ENCODE results near the gene PIGR.
"Not testable (repeated sequence)": the region's sequence is repeated elsewhere in the genome, so short reads cannot be mapped to it uniquely, and the experiment has no call there.

PIGR gene

DNA sequence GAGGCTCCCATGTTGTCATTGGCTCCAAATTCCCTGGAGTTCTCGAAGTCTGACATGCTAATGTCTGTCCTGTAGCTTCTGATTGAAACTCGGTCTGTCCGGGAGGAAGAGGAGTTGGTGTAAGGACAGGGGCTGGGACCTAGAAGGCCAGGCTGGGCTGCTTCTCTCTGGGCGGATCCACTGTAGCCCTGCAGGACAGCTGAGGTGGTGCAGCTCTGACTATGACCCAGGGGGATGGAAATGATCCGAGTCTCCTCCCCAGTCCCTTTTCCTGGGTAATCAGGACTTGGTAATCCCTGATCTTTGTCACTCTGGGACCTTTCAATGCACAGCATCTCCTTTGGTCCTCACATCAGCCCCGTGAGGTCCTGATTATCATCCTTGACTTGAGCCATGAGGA lies 14.6 kb downstream of the PIGR start:
- DNase-seq, result no peak

DNA sequence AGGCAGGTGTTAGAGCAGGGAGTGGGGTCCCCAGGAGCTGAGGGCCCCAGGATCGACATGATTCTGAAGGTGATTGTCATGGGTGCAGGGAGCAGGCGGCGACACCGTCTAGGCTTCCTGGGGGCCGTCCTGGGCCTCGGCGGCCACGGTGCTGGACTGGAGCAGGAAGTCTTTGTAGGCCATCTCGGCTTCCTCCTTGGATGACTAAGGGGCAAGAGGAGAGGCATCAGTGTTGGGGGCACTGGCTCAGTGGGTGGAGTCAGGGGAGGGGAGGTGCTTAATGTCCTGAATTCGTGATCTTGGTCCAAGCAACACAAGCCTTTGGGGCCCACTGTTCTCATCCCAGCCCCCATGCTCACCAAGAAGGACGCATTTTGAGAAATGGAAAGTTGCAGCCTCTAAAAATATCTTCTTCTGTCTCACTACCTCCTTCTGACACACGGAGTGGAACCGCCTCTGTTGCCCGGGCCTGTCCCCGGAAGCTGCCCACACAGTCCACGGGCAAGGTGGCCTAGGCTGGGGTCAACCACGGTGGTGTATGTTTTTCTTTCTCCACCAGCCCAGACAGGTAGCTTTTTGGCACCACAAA lies 16.0 kb downstream of the PIGR start:
- DNase-seq, result no peak

DNA sequence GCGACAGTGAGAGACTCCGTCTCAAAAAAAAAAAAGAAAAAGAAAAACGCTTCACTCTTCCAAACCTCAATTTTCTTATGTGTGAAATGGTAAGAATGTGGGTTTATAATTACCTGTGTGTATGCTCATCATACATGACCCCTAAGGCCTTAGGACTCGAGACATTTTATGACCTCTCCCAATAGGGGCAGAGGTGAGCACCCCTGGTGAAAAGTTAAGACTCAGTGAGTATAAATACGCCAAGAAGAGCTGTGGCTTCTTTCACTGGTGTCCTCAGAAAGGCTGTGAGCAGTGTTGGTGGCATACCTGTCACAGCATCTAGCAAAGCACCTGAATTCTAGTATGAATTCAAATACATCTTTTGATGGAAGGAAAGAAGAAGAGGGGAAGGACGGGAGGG lies 16.7 kb downstream of the PIGR start:
- no peak for DNase-seq

DNA sequence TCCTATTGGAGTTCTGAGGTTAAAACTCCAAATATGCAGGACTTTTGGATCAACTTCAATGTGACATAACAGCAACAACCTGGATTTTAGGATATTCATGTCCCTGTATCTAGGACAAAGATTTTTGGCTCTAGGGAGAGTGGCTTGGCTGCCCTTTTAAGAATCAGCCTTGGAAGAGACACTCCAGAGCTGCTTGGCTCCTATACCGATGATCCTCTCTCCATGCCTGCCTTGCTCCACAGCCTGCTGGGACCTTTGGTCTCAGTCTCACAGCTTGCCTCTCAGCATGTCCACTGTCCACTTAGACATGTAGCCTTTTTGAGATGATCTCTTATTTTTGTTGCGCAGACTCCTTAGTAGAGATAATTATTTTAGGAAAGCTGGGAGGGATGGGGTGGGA lies 20.0 kb downstream of the PIGR start:
- no peak for DNase-seq

DNA sequence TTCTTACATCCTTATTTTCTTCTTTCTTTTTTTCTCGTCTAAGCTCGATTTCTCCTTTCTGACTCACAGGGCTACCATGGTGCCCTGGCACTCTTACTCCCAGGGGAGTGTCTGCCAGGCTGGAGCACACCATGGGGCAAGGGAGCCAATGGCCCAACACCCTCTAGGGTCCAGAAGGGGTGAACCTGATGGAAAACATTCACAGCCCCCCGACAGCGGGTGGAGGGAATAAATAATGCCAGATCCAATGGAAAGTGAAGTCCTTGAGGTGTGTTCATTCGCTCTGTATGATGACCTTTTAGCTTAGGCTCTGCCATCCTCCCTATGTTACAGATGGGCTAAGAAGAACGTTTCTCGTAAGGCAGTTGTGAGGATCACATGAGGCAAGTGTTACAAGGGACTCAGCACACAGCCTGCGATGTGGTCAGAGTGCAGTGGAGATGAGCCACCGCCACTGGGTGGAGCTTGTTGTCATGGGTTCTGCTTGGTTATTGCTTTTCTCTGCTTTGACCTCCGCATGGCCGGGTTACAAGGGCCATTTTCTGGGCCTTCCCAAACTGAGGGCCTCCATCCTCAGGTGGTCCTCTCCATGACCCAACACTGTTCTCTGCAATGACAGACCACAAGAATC lies 21.0 kb downstream of the PIGR start:
- DNase-seq, result no peak

DNA sequence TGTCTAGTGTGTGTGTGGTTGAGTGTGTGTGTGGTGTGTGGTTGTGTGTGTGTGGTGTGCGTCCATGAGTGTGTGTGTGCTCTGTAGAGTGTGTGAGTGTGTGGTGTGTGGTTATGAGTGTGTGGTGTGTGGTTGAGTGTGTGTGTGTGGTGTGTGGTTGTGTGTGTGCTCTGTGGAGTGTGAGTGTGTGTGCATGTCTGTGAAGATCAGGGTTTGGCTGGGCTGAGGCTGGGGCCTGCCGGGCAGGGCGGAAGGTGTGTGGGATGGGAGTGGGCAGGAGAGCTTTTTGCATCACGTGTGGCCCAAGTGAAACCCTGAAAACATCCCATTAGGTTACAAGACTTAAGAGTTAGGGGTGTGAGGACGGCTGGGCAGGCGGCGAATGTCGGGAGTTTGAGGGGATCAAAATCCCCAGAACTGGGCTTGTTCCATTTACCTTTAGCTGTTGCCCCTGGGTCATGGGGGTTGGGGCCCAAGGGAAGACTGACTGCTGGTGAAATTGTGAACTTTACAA lies 21.6 kb downstream of the PIGR start:
- no peak for DNase-seq

DNA sequence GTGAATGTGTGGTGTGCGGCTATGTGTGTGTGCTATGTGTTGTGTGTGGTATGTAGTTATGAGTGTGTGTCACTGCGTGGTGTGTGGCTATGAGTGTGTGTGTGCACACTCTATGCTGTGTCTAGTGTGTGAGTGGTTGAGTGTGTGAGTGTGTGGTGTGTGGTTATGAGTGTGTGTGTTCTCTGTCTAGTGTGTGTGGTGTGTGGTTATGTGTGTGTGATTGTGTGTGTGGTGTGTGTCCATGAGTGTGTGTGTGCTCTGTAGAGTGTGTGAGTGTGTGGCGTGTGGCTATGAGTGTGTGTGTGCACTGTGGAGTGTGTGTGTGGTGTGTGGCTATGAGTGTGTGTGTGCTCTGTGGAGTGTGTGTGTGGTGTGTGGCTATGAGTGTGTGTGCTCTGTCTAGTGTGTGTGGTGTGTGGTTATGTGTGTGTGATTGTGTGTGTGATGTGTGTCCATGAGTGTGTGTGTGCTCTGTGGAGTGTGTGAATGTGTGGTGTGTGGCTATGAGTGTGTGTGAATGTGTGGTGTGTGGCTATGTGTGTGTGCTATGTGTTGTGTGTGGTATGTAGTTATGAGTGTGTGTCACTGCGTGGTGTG lies 22.2 kb downstream of the PIGR start:
- not testable (repeated sequence) for DNase-seq

DNA sequence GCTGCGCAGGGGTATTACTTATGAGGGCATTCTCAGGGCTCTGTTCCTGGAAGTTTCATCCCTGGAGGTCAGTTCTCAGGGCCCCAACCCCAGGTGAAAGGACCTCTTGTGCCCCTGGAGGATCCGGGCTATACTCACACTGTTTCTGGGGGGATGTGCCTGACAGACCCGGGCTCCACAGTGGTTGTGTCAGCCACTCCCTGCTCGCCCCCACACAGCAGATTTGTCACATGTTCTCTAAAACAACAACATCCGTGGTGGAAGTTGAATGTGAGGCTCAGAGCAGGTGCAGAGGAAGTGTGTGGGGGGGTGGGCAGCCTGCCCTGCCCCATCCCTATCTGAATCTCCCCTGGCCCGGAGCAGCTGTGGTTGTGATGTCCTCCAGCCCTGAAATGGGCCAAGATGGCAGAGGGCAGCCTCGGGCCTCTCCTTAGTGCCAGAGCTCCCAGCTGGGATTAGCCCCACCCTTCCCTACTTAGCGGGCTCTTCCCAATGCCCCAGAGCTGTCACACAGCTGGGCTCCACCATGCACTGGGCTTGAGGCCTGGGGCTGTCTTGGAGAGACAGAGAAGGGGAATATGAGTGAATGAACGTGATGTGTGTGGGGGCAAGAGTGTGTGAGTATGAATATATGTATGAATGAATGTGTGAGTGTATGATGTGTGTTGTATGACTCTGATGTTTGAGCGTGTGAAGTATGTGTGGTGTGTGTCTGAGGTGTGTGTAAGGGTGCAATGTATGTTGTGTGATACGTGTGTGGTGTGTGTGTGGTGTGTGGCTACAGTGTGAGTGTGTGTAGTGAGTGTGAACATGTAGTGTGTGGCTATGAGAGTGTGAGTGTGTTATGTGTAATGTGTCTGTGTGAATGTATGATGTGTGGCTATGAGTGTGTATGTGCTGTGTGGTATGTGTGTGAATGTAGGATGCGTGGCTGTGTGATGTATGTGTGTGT lies 23.0 kb downstream of the PIGR start:
- DNase-seq, result no peak

DNA sequence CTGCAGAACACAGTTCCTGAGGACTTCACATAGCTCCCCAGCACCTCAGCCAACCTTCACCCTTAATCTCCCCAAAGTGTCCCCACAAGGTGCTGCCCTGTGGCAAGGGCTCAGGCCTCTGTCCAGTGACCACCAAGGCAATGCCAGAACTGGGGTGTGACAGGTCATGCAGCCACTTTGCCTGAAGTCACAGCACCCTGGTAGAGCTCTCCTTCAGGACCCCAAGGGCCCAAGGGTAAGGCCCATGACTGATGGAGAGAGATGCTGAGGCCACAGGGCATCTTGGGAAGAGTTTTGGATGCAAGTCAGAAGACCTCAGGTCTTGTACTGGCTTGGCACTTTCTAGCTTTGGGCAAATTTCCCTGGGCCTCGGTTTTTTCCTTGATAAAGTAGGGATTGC lies 23.7 kb downstream of the PIGR start:
- no peak for DNase-seq

DNA sequence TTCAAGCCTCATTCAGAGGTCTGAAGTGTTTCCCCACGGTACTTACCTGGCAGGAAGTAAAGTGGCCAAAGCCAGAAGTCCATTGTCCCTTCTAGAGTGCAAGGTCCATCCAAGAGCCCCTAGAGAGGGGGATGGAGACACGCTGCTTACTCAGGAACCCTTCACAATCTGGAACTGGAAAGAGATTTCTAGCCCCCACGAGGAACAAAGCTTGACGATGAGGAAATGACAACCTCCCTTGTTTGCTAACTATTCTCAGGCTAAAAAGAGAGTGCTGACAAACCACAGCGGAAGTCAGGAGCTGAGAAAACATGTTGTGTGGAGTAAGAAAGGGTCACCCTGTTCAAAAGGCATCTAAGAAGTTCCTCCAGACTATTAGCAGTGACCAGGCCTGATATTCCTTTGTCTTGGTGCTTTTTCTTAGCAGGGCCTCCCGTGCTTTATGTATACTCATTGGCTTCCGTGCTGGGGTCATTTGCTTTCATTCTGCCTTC lies 24.4 kb downstream of the PIGR start, which contains the start of gene FCMR:
Gene FCMR (minus strand): TSS at position 170 of the 494 bp plus-strand sequence. CDS start 87 bp downstream, at position 83.
- DNase-seq, result peak; percentile 84

DNA sequence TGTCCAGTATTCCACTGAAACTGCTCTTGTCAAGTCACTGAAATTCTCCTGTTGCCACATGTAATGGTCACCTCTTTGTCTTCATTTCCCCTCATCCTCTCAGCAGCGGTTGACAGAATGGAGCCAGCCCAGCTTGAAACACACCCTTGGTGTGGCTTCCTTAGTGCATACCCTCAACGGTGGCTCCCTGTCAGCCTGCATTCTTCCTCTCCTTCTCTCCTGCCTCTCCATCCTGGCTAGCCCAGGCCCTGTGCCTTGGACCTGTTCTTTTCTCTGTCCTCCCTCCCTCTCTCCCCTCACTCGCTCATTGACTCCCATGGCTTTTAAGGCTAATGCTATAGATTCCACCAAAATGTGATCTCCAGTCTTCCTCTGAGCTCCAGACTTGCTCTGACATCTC lies 28.2 kb downstream of the PIGR start:
- no peak for DNase-seq

DNA sequence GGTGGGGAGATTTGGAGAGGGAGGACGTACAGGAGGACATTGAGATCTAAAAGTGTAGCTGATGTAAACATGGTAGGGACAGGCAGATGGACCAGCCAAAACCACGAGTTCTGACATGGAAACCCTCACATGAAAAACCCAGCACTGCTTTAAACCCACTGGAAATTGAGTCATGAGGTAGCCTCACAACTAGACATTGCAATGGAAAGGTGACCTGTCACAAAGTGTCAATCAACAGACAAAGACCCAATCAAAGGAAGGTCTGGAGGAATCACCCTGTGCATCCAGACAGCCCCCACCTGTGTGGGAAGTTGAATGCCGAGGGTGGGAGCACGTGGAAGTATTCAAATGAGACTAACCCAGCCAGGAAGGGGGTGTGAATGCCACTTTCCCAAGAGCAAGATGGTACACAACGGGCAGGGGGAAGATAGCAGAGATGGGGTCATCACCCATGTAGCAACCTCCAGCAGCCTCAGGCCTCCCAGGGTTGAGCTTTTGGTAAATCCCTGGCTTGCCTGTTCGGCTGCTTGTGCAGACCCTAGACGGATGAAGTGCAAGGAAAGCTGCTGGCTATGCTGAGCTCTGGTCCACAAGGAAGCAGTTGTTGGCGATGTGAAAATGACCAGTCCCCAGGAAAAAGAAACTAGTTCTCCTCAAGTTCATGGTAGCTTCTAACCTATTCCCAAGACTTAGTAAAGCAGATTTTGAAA lies 30.1 kb downstream of the PIGR start:
- no peak for DNase-seq

DNA sequence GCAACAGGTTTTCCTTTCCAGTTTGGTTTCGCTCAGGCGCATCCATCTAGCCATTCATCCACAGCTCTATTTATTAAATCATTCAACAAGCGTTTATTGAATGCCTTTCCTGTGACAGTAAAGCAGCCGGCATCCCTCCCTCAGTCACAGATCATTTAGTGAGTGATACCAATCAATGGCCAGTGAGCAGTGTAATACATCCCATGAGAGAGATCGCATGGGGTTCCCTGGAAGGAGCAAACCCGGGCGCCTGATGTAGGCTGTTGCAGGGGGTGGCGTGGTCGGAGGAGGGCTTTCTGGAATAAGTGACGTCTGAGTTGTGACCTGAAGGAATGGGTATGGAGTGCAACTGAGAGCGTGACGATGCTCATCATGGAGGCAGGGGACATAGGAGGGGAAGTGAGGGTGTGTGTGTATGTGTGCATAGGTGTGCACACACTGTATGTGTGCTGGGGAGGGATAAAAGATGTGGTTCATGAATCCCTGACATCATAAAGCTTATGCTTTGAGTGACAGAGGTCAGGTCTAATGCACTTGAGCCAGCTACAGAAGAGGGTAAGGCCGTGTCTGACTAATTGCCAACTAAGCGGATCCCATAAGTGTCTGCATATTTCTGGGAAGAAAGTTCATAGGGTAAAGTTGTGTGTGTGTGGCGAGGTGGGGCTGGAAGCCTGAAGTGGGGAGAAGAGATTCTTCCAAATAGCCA lies 31.1 kb downstream of the PIGR start:
- DNase-seq, result no peak

DNA sequence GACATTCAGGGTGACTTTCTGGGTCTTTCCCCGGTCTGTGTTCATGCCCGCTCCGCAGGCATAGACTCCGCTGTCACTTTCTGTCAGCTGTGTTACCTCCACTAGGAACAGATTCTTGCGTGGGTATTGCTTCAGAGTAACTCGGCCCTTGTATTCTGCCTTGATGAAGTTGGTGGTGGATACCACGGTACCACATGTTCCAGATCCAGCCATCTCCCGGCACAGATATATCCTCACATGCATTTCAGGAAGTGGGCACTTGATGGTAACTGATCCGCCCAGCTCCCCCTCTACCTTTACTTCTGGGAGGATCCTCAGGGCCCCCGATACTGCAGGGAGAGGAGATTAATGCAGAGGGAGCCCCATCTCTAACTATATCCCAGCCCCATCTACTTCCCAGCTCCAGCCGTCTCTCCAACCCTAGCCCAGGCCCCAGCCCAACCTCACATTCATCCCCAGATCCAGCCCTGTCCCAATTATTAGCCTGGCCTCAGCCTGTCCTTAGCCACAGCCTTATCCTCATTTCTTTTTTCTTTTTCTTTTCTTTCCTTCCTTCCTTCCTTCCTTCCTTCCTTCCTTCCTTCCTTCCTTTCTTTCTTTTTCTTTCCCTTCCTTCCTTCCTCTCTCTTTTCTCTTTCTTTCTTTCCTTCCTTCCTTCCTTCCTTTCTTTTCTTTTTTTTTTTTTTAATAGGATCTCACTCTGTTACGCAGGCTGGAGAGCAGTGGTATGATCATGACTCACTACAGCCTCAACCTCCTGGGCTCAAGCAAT lies 32.3 kb downstream of the PIGR start:
- no peak for DNase-seq

DNA sequence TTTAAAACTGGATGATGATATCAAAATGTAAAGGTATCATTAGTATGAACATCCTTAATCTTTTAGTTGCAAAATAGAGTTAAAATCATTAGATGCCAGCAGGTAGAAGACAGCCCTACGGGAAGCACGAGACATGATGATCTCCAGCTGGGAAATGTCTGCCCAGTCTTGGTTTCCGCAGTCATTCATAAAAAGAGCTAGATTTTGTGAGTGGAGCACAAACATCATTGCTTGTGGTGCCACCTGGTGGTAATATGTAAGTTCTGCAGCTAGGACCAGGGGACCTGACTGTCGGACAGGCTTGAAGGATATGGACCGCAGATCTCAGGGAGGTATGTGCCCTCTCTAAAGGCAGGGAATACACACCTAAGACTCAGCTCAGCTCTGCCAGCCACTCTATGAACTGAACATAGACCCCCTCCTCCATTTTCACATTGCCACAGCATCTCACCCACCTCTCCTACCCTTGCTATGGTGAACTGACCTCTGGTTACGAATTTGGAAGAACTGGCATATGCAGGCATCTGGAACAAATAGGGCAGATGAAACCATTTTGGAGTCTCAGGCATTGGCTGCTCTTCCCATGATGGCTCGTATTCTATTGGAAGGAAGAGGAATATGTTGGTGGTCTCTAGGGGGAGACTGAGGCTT lies 33.7 kb downstream of the PIGR start:
- DNase-seq, result peak; percentile 62

DNA sequence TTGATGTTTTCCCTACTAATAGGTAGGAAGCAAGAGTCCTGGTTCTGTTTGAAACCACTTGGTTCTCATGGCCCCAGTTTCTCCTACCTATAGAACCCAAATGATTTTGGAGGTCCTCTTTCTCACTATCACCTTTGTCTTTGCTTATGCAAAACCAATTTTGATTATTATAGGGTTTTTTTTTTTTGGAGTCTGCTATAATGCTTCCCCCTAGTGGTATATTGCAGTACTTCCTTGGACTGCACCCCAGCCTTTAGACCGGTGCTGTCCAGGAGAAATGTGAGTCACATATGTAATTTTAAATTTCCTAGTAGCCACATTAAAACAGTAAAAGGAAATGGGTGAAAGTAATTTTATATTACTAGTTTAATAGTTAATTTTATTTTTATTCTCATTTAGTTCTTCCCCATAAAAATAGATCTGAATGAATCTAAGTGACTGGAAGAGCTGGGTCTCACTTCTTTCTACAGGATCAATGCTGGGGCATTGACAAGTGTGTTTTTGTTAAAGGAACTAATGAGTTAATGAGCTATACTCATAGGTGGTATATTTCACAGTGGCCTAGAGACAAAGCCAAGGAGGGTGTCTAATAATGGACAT lies 35.1 kb downstream of the PIGR start:
- DNase-seq, result peak; percentile 20

DNA sequence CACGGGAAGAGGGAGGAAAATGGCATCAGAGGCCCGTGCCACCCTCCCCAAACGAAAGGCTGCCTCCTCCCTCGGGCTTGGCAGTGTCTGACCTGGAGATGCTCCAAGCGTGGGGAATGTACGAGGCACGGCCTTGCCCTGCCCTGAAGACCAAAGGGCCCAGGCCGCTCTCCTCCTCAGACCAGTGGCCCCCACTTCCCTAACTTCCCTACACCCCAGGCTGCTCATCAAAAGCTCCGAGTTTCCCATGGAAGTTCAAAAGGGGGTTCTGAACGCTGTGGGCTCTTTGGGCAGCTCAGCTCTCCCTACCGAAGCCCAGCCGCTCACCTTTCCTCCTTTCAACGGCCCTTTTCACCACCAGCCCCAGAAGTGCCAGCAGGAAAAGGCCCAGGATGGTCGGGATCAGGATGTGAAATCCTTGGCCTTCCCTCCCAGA lies 36.4 kb downstream of the PIGR start:
- no peak for DNase-seq

DNA sequence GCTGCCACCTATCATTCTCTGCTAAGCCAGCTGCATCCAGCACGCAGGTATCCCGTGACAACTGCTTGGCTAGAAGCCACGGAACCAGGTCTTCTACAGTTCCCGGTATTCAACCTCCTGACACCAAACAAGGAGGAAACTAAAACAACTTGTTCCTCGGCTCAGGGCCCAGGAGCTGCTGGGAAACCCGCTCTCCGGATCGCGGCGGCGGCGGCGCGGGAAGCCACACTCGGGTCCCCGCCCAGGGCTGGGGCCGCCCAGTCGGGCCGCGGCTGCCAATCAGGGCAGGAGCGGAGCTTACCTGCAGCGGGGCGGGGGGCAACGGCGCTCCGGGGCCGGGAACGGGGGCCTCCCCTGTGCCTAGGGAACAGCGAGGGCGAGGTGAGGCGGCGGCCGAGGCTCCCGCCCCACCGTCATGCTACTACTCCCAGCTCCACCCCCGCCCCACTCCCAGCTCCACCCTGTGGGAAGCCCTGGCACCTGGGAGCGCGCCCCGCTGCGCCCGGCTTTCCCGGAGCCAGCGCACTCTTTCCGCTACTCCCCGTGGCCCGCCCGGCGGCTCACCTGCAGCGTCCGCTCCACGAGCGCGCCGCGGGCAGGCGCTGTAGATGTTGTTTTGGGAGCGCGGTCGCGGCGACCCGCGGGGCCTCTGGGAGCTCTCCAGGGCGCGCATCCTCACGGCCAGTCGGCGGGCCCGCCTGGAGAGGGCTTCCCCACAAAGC lies 36.9 kb downstream of the PIGR start:
- DNase-seq, result peak; percentile 68

DNA sequence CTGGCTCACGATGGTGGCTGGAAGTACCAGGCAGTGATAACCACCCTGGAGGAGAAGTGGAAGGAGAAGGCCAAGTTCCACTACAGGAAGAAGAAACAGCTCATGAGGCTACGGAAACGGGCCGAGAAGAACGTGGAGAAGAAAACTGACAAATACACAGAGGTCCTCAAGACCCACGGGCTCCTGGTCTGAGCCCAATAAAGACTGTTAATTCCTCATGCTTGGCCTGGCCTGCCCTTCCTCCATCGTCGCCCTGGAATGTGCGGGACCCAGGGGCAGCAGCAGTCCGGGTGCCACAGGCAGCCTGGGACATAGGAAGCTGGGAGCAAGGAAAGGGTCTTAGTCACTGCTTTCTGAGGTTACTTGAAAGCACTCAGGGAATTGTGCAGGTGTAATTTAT lies 38.2 kb downstream of the PIGR start:
- DNase-seq, result no peak

All from NCI-H2029 treated with DMSO at 0.1 percent for 48 hours (cell line).